K562 (cell line): Measurements from ENCODE around the gene NPTX2. TPM values are rescaled to one million over a fixed set of nuclear protein-coding genes. Genes with fewer than 3 reads are reported as not detected.

ENCODE experiments used
- ATAC-seq: fragments of 200-7000 bp; cut with Tn5 transposase; 3 replicates; pipeline ENCODE4 v1.9.1; 2020; ENCODE audit warnings: moderate library complexity
- BruUV-seq: library from RNA; stranded (reverse); fragments of 400-500 nt; replicated peaks from 2 replicates; lab custom pipeline; 2021; lab: Mats Ljungman, UMichigan
- CTCF ChIA-PET: fragments of 300-600 bp; formaldehyde crosslinking; extraction: SDS; loops from one replicate; lab custom pipeline; 2021; ENCODE audit warnings: low intra/inter-chr PET ratio; lab: Yijun Ruan, JAX
- POLR2A ChIA-PET: fragments of 300-600, 350-650 bp; sonication (Branson Sonifier 250); formaldehyde crosslinking; extraction: SDS; loops from one replicate; lab custom pipeline; 2021; ENCODE audit warnings: antibody characterized with exemption, inconsistent platforms; lab: Yijun Ruan, JAX
- DNase-seq, 4 experiments: peaks; one replicate each; pipeline versions ENCODE4 v3.0.0 to v3.0.0-alpha.2; 2011 to 2018; ENCODE audit warnings: low spot score in 3 of 4, mixed read lengths in 3 of 4; ENCODE audit errors: extremely low read depth in 1 of 4
- FAIRE-seq: peaks from 2 replicates; lab custom pipeline; 2011; peaks lifted over from hg19 to GRCh38; lab: Jason Lieb, UNC
- H2AFZ ChIP-seq: 2 replicates; pipeline ENCODE4 v1.6.0; 2011; ENCODE audit warnings: low read depth, low read length, control low read depth, inconsistent platforms
- H3K27ac ChIP-seq: fragments of 200-600 bp; 3 replicates; pipeline ENCODE4 v1.8.0; 2011; ENCODE audit warnings: low read depth, mild to moderate bottlenecking, control low read depth, inconsistent platforms, low read length, moderate library complexity, mixed read lengths; ENCODE audit errors: extremely low read depth
- H3K27me3 ChIP-seq, 2 experiments: fragments of 300-600 bp in 1 of 2; 2 replicates in 1 of 2; 3 replicates in 1 of 2; pipeline versions ENCODE4 v1.6.0 to v1.8.0; 2011; ENCODE audit warnings: inconsistent platforms in 2 of 2, low read length in 2 of 2, mild to moderate bottlenecking in 1 of 2, mixed read lengths in 1 of 2, moderate library complexity in 1 of 2; ENCODE audit not compliant: control insufficient read depth in 2 of 2, insufficient read depth in 2 of 2
- H3K36me3 ChIP-seq: fragments of 300-600 bp; 3 replicates; pipeline ENCODE4 v1.8.0; 2011; ENCODE audit warnings: mild to moderate bottlenecking, low read length, inconsistent platforms; ENCODE audit not compliant: control insufficient read depth, insufficient read depth
- H3K4me1 ChIP-seq, 2 experiments: fragments of 200-600 bp in 1 of 2; replicated peaks in 1 of 2; 2 replicates in 1 of 2; 3 replicates in 1 of 2; pipeline versions ENCODE4 v1.5.1 to v1.8.0; 2011; ENCODE audit warnings: inconsistent platforms in 2 of 2, low read length in 2 of 2, mild to moderate bottlenecking in 1 of 2, mixed read lengths in 1 of 2, moderate library complexity in 1 of 2; ENCODE audit not compliant: control insufficient read depth in 2 of 2, insufficient read depth in 2 of 2
- H3K4me2 ChIP-seq: 2 replicates; pipeline ENCODE4 v1.6.1; 2011; ENCODE audit warnings: low read length, control low read depth, inconsistent platforms, mixed read lengths; ENCODE audit not compliant: insufficient read depth
- H3K4me3 ChIP-seq: fragments of 200-600 bp; sonication (generic), shearing (Covaris generic); 2 replicates; pipeline ENCODE4 v1.5.1; 2016; ENCODE audit warnings: control low read depth, inconsistent platforms
- H3K79me2 ChIP-seq: fragments of 200-600 bp; 3 replicates; pipeline ENCODE4 v1.8.0; 2011; ENCODE audit warnings: low read length, inconsistent platforms; ENCODE audit not compliant: control insufficient read depth, insufficient read depth
- H3K9ac ChIP-seq, 2 experiments: 2 replicates each; pipeline versions ENCODE4 v1.6.0 to v1.6.1; 2011; ENCODE audit warnings: low read depth in 2 of 2, low read length in 2 of 2, control low read depth in 1 of 2, inconsistent platforms in 1 of 2, mild to moderate bottlenecking in 1 of 2, mixed read lengths in 1 of 2; ENCODE audit not compliant: insufficient read depth in 1 of 2
- H3K9me1 ChIP-seq: one replicate; pipeline ENCODE4 v1.6.0; 2011; ENCODE audit warnings: inconsistent platforms, mild to moderate bottlenecking, low read length, moderate library complexity; ENCODE audit not compliant: control insufficient read depth, insufficient read depth
- H3K9me3 ChIP-seq: replicated peaks from 2 replicates; pipeline ENCODE4 v1.5.1; 2011; ENCODE audit warnings: low read depth, low read length, inconsistent platforms; ENCODE audit not compliant: control insufficient read depth, insufficient read depth
- H4K20me1 ChIP-seq: replicated peaks from 2 replicates; pipeline ENCODE4 v1.6.1; 2011; ENCODE audit warnings: low read length, inconsistent platforms, mixed read lengths; ENCODE audit not compliant: control insufficient read depth, insufficient read depth
- DACH1 ChIP-seq: fragments of 450-650 bp; IDR thresholded peaks from 2 replicates; pipeline ENCODE4 v1.6.1; 2018; ENCODE audit not compliant: partially characterized antibody
- GATAD2B ChIP-seq: fragments of 450-650 bp; IDR thresholded peaks from 2 replicates; pipeline ENCODE4 v1.6.1; 2017; ENCODE audit warnings: mild to moderate bottlenecking, borderline replicate concordance
- MTA1 ChIP-seq: fragments of 450-650 bp; IDR thresholded peaks from 2 replicates; pipeline ENCODE4 v1.6.1; 2017; ENCODE audit warnings: borderline replicate concordance
- PYGO2 ChIP-seq: fragments of 450-650 bp; IDR thresholded peaks from 2 replicates; pipeline ENCODE4 v1.6.1; 2016; ENCODE audit warnings: mild to moderate bottlenecking, missing genetic modification characterization, moderate library complexity, missing compliant biosample characterization
- ZNF431 ChIP-seq: sonication (generic); formaldehyde crosslinking; IDR thresholded peaks from 2 replicates; pipeline ENCODE4 v1.8.0; 2022; ENCODE audit warnings: mild to moderate bottlenecking, missing genetic modification reagents
- WGBS: fragments of 100-300 bp; shearing (Covaris generic); methylation state at CpG from one replicate; pipeline ENCODE4 v1.1.6; 2016; ENCODE audit warnings: low coverage, mixed read lengths; ENCODE audit not compliant: insufficient coverage; ENCODE audit errors: missing lambda C conversion rate; 5-methylcytosine and 5-hydroxymethylcytosine counted together
- in situ Hi-C: fragments of 300-500 bp; cut with MboI; formaldehyde crosslinking; loops from 4 replicates; pipeline ENCODE4 v1.15.0; 2018; ENCODE audit warnings: inconsistent platforms, mixed read lengths
- intact Hi-C: fragments of 100-400 bp; cut with micrococcal nuclease; formaldehyde crosslinking; loops from 2 replicates; pipeline ENCODE4 v1.14.2; 2022
- polyA plus RNA-seq, 8 experiments: library from polyadenylated mRNA; depleted of rRNA in 4 of 8; stranded (reverse) in 5 of 8; unstranded in 3 of 8; fragments of >200 nt; fragmentation: Nextera tagmentation in 2 of 8; fragmentation: Illumina TruSeq in 1 of 8; extraction: Ambion mirVana in 2 of 8; extraction: Trizol in 1 of 8; gene quantifications; 2 replicates each; pipeline versions ENCODE4 v1.2.1 to v1.2.3, GENCODE V29; 2011 to 2014; ENCODE audit warnings: inconsistent platforms in 1 of 8, missing spikeins in 1 of 8
- total RNA-seq, 7 experiments: library from RNA; depleted of rRNA in 6 of 7; stranded (reverse); fragments of >200 nt in 6 of 7; fragmentation: Illumina TruSeq in 2 of 7; extraction: Trizol in 2 of 7; gene quantifications; 2 replicates each; pipeline versions ENCODE4 v1.2.1 to v1.2.3, GENCODE V29; 2011 to 2021; ENCODE audit warnings: low replicate concordance in 1 of 7
- TF ChIP-seq, protein P1 (sequence below): fragments of 200-800 bp; sonication (Bioruptor generic); IDR thresholded peaks from 2 replicates; pipeline ENCODE4 v1.6.1; 2016; ENCODE audit warnings: missing genetic modification characterization, missing compliant biosample characterization
- TF ChIP-seq, protein P2 (sequence below): fragments of 450-650 bp; IDR thresholded peaks from 2 replicates; pipeline ENCODE4 v1.6.1; 2016; ENCODE audit warnings: antibody characterized with exemption

The NPTX2 gene
- total and polyA plus RNA-seq, 9 of the 15 experiments (the other 6 are each of a cell fraction or from before 2014, with no cell fraction given), result 0.07 TPM; not detected in 8

DNA sequence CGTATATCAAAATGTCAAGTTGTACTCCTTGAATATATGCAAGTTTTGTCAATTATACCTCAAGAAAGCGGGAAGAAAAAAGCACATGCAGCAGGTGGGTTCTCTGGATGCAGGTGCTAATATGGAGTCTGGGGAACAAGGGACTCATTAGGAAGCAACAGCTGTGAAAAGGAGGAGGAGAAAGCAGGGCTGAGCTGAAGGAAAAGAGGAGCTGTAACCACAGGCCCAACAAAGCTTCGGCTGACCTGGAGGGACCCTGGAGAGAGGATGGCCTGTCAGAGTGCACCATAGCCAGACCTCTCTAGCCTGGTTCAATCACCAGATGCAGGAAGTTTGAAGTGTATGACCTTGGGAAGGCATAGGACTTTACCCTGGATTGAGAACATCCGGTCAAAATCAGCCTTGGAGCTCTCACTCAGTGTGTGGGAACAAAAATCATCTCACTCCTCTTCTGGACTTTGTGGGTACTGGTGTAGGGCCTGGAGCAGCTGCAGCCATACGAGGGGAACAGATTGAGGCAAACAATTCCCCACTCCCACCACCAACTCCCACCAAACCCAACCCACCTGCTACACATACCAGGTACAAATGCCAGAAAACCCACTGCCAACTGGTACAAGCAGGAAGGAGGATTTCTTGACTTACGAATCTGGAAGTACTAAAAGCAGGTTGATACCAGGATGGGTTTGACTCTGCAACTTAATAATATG, 36.7 kb downstream of the NPTX2 start (continued):
- TF ChIP-seq PYGO2 (tag), result no peak
- TF ChIP-seq, protein P1, sequence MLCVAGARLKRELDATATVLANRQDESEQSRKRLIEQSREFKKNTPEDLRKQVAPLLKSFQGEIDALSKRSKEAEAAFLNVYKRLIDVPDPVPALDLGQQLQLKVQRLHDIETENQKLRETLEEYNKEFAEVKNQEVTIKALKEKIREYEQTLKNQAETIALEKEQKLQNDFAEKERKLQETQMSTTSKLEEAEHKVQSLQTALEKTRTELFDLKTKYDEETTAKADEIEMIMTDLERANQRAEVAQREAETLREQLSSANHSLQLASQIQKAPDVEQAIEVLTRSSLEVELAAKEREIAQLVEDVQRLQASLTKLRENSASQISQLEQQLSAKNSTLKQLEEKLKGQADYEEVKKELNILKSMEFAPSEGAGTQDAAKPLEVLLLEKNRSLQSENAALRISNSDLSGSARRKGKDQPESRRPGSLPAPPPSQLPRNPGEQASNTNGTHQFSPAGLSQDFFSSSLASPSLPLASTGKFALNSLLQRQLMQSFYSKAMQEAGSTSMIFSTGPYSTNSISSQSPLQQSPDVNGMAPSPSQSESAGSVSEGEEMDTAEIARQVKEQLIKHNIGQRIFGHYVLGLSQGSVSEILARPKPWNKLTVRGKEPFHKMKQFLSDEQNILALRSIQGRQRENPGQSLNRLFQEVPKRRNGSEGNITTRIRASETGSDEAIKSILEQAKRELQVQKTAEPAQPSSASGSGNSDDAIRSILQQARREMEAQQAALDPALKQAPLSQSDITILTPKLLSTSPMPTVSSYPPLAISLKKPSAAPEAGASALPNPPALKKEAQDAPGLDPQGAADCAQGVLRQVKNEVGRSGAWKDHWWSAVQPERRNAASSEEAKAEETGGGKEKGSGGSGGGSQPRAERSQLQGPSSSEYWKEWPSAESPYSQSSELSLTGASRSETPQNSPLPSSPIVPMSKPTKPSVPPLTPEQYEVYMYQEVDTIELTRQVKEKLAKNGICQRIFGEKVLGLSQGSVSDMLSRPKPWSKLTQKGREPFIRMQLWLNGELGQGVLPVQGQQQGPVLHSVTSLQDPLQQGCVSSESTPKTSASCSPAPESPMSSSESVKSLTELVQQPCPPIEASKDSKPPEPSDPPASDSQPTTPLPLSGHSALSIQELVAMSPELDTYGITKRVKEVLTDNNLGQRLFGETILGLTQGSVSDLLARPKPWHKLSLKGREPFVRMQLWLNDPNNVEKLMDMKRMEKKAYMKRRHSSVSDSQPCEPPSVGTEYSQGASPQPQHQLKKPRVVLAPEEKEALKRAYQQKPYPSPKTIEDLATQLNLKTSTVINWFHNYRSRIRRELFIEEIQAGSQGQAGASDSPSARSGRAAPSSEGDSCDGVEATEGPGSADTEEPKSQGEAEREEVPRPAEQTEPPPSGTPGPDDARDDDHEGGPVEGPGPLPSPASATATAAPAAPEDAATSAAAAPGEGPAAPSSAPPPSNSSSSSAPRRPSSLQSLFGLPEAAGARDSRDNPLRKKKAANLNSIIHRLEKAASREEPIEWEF (CRISPR knock-in tag), result no peak

DNA sequence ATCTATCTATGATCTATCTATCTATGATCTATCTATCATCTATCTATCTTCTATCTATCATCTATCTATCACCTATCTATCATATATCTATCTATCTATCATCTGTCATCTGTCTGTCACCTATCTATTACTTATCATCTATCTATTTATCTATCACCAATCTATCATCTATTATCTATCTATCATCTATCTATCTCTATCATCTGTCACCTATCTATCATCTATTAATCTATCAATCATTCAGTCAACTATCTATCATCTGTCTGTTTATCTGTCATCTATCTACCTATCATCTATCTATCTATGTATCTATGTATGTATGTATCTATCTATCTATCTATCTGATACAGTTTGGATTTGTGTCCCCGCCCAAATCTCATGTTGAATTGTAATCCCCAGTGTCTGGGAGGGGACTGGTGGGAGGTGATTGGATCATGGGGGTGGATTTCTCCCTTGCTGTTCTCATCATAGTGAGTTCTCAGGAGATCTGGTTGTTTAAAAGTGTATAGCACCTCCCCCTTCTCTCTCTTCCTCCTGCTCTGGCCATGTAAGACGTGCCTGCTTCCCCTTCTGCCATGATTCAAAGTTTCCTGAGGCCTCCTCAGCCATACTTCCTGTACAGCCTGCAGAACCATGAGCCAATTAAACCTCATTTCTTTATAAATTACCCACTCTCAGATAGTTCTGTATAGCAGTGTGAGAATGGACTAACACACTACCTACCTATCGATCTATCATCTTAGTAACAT, 37.6 kb downstream of the NPTX2 start:
- WGBS, result 7% methylated on average over 3 of the region's 3 CpGs
- POLR2A ChIA-PET, result no interaction called here
- in situ Hi-C loops, result no loop called here
- FAIRE-seq (no peak), ATAC-seq (no peak), DNase-seq (no peak)
- Histone ChIP-seq H3K4me1 (no peaks in the 10 kb centered on the region), H4K20me1 (no peaks in the 10 kb centered on the region), H3K79me2 (no peaks in the 10 kb centered on the region), H3K9me1 (no peaks in the 10 kb centered on the region), H3K36me3 (no peaks in the 10 kb centered on the region), H3K9ac (no peak overlapping the region), H3K27me3 (peaks cover 12 to 28% of the 10 kb centered on the region in 2 experiments; a peak in 4 of 5 replicates), H3K9me3 (0 out of 2 replicates have a peak, but pooled peaks cover 3% of the 10 kb centered on the region), H2AFZ (no peak overlapping the region), H3K4me3 (no peak overlapping the region), H3K27ac (no peak overlapping the region), H3K4me2 (no peak overlapping the region)
- intact Hi-C loops, result no loop called here
- BruUV-seq, result no TSS peak
- CTCF ChIA-PET, result interaction anchor here (0.5 kb wide), 1 partner anchor 91 kb away, joined by 4 read pairs; no protein-coding TSS in a partner anchor
- peak; percentile 94 for TF ChIP-seq ZNF431 (CRISPR knock-in tag)
- TF ChIP-seq DACH1, result peak; percentile 73
- peak; percentile 37; the same call in 1 of the 2 replicates for TF ChIP-seq MTA1
- TF ChIP-seq, protein P2, sequence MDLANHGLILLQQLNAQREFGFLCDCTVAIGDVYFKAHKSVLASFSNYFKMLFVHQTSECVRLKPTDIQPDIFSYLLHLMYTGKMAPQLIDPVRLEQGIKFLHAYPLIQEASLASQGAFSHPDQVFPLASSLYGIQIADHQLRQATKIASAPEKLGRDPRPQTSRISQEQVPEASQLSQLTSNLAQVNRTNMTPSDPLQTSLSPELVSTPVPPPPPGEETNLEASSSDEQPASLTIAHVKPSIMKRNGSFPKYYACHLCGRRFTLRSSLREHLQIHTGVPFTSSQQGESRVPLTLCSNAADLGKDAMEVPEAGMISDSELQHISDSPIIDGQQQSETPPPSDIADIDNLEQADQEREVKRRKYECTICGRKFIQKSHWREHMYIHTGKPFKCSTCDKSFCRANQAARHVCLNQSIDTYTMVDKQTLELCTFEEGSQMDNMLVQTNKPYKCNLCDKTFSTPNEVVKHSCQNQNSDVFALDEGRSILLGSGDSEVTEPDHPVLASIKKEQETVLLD, result peak; percentile 86
- TF ChIP-seq GATAD2B, result peak; percentile 39; the same call in 1 of the 2 replicates
